GM12874 (cell line): ENCODE results near the gene MAGI2.

Experiments used
- TF ChIP-seq, protein P1 (sequence below): IDR thresholded peaks from 2 replicates; pipeline ENCODE4 v1.5.1; 2011; ENCODE audit warnings: low read depth, mild to moderate bottlenecking, control low read depth, low read length, moderate library complexity; ENCODE audit not compliant: insufficient read depth

Gene MAGI2

DNA sequence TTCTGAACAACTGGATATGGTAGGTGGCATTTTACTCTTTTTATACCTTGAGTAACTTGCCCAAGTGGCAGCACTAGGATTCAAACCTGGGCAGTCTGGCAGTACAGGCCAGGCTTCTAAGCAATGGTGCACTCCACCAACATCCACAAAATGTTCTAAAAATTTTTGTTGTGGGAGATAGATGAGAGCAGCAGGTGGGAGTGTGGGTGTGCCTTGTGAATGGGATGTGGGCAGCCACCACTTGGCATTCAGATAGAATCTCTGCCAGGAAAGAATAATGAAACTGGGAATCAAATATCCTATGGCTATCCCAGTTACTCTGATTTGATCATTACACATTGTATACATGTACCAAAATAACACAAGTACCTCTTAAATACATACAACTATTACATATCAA, 810.7 kb downstream of the MAGI2 start:
- TF ChIP-seq, protein P1, sequence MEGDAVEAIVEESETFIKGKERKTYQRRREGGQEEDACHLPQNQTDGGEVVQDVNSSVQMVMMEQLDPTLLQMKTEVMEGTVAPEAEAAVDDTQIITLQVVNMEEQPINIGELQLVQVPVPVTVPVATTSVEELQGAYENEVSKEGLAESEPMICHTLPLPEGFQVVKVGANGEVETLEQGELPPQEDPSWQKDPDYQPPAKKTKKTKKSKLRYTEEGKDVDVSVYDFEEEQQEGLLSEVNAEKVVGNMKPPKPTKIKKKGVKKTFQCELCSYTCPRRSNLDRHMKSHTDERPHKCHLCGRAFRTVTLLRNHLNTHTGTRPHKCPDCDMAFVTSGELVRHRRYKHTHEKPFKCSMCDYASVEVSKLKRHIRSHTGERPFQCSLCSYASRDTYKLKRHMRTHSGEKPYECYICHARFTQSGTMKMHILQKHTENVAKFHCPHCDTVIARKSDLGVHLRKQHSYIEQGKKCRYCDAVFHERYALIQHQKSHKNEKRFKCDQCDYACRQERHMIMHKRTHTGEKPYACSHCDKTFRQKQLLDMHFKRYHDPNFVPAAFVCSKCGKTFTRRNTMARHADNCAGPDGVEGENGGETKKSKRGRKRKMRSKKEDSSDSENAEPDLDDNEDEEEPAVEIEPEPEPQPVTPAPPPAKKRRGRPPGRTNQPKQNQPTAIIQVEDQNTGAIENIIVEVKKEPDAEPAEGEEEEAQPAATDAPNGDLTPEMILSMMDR = no peak

DNA sequence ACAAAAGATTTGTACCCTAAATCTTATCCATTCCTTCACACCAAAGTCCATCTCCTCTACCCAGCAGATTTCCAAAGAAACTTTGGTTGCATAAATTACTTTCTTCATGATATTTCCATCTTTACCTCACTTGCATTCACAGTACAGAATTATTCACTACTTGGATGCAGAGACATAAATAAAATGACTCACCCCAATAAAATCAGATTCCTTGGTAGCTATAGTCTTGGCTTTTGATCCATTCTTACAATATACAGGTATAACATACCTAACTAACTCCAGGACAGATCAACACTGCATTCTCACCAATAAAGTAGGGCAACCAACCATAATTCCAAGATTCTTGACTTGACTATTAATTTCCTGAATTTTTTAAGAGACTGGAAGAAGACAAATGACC, 815.1 kb downstream of the MAGI2 start:
- TF ChIP-seq, protein P1 = no peak

DNA sequence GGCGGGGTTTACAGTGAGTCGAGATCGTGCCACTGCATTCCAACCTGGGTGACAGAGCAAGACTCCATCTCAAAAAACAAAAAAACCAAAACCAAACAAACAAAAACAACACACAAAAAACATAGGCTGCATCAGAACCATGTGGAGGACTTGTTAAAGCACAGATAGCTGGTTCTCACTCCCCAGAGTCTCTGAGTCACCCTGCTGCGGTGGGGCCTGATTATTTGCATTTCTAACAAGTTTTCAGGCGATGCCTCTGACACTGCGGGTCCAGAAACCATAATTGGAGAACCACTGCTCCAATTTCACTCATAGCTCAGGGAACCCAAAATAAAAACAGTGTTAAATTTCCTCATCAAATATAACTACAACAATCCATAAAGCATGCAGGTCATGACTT, 816.7 kb downstream of the MAGI2 start:
- TF ChIP-seq, protein P1 = no peak

DNA sequence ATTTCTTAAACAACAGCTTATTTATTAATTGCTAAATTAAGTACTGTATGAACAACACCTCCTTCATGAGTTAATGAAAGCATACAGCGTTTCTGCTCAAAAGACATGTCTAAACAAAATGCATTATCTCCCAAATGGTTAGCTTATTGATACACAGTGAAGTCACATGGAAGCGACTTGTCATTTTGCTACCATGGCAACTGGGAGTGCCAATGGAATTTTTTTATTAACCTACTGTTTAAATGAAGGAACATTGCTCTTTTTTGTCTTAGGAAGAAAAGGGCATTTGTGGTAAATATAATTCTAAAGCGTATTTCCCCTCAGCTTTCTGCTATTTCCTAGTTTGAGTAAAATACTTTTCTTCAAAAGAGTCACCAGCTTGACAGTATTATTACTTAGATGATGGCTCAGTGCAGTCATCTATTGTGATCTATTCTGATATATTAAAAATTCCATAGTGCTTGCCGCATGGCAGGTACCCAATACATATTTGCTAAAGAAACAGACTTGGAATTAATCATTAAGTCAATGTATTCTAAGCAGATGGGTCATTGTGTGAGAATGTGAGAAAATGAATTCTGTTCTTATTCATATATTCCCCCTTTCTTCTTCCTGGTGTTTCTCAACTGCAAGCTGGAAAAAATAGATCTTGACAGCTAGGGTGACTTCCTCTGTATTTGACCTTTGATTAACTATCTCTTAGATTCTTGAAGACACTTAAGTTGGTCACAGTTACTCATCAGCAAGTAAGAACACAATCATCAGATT, 818.3 kb downstream of the MAGI2 start:
- TF ChIP-seq, protein P1 = no peak

DNA sequence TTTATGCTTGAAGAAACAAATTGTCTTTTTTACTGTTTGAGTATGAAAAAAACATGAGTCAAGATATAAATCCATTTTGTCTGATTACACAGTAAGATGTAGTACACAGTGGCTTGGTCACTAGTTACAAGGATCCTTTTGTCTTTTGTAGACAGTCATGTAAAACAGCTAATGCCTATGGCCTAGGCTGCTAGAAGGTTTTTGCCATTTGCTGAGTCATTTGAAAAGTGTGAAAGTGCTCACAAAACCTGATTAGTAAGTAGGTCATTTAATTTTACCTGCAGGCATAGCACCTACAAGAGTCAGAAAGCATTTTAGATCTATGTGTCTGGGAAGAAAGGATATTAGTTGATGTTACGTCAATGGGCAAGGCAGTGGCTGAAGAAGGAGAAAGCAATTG, 819.4 kb downstream of the MAGI2 start:
- TF ChIP-seq, protein P1 = no peak

DNA sequence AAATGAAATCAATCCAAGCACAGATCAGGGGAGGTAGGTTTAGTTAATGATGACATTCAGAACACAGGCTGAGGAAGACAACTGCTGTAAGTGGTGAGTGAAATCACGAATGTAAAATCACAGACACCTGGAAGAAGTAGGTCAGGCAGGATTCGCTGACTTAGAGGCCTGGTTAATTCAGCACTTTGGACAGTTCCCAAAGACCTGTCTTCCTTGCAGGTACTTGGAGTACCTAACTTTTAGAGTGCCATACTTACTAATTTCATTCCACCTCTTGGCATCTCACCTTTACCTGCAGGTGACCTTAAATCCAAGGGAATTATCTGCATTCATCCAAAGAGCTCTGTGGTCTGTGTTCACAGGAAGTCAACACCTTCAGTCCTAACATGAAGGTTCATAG, 832.5 kb downstream of the MAGI2 start:
- TF ChIP-seq, protein P1 = no peak

DNA sequence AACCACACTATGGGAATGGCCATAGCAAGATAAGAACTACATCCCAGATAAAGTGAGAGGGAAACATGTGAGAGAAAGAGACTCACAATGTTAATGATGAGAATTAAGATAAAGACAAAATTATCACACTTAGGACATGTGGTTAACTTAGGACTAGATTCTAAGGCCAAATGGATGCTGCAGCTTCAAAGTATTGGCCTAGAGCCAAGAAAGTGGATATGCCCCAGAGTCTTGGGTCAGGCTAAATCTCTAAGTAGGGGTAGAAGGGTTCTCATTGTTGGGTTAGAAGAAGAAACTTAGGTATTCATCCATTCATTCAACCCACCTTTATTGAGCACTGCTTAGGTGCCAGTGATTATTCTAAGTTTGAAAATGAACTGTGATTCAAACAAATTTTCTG, 836.9 kb downstream of the MAGI2 start:
- TF ChIP-seq, protein P1 = no peak
